ENCODE measurements around the gene HES5. TPM values are rescaled to one million over a fixed set of nuclear protein-coding genes. Genes with fewer than 3 reads are reported as not detected.

HES5 gene
- total RNA-seq, 1 donor from 2014 or later: 21.2 TPM

DNA sequence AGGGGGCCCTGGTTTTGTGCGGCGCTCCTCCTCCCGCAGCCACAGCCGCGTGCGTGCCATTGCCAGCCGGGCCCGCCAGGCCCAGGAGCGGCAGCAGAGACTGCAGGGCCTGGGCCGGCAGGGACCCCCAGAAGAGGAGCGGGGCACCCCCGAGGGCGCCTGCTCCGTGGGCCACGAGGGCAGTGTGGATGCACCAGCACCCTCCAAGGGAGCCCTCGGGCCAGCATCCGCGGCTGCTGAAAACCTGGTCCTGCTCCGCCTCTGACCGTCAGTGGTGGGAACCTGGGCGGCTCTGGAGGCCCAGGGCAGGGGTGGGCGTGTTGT lies 25.2 kb downstream of the HES5 start:
- no peak for TF ChIP-seq CTCF (IDR thresholded peaks at IDR 0.05; ENCODE audit: partially characterized antibody, unreplicated experiment)
- no peaks in the 10 kb centered on the region for H3K4me1 Mint-ChIP-seq (ENCODE audit: low read depth, unreplicated experiment)
- no peaks in the 10 kb centered on the region for H3K36me3 Mint-ChIP-seq (ENCODE audit: unreplicated experiment)
- H3K27me3 Mint-ChIP-seq (ENCODE audit: unreplicated experiment): peaks cover 3% of the 10 kb centered on the region
- no peak for DNase-seq
- no peak overlapping the region for H3K27ac Mint-ChIP-seq (ENCODE audit: unreplicated experiment)
- H3K4me3 Mint-ChIP-seq (ENCODE audit: unreplicated experiment): no peak overlapping the region
- H3K9me3 Mint-ChIP-seq (ENCODE audit: unreplicated experiment): peaks cover 2% of the 10 kb centered on the region

DNA sequence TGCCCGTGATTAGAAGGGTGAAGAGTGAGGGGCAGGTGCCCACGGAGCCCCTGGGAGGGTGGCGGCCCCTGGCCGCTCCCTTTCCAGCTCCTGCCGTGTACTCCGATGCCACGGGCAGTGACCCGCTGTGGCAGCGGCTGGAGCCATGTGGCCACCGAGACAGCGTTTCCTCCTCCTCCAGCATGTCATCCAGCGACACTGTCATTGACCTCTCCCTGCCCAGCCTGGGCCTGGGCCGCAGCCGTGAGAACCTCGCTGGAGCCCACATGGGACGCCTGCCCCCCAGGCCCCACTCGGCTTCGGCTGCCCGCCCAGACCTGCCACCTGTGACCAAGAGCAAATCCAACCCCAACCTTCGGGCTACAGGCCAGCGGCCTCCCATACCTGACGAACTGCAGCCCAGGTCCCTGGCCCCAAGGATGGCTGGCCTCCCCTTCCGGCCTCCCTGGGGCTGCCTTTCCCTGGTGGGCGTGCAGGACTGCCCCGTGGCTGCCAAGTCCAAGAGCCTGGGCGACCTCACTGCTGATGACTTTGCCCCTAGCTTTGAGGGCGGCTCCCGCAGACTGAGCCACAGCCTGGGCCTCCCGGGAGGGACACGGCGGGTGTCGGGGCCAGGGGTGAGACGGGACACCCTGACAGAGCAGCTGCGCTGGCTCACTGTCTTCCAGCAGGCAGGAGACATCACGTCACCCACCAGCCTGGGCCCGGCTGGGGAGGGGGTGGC lies 25.7 kb downstream of the HES5 start:
- no peaks in the 10 kb centered on the region for H3K4me1 Mint-ChIP-seq (ENCODE audit: low read depth, unreplicated experiment)
- H3K36me3 Mint-ChIP-seq (ENCODE audit: unreplicated experiment): no peaks in the 10 kb centered on the region
- no peak overlapping the region for H3K27ac Mint-ChIP-seq (ENCODE audit: unreplicated experiment)
- DNase-seq: no peak
- peaks cover 2% of the 10 kb centered on the region for H3K9me3 Mint-ChIP-seq (ENCODE audit: unreplicated experiment)
- H3K4me3 Mint-ChIP-seq (ENCODE audit: unreplicated experiment): no peak overlapping the region
- no peak for TF ChIP-seq CTCF (IDR thresholded peaks at IDR 0.05; ENCODE audit: partially characterized antibody, unreplicated experiment)
- peaks cover 3% of the 10 kb centered on the region for H3K27me3 Mint-ChIP-seq (ENCODE audit: unreplicated experiment)

- no peak for TF ChIP-seq CTCF (IDR thresholded peaks at IDR 0.05; ENCODE audit: partially characterized antibody, unreplicated experiment)
- Mint-ChIP-seq H3K4me1 (ENCODE audit: low read depth, unreplicated experiment) (no peaks in the 10 kb centered on the region), H3K27ac (ENCODE audit: unreplicated experiment) (no peak overlapping the region), H3K4me3 (ENCODE audit: unreplicated experiment) (no peak overlapping the region), H3K27me3 (ENCODE audit: unreplicated experiment) (peaks cover 3% of the 10 kb centered on the region), H3K9me3 (ENCODE audit: unreplicated experiment) (peaks cover 2% of the 10 kb centered on the region), H3K36me3 (ENCODE audit: unreplicated experiment) (no peaks in the 10 kb centered on the region)
- no peak for DNase-seq
Observed at GRCh38 chr1:2503554-2504224, 26.4 kb downstream of the HES5 start.

GRCh38 chr1:2502661-2503553 lies 27.2 kb downstream of the HES5 start:
- H3K27me3 Mint-ChIP-seq (ENCODE audit: unreplicated experiment): peaks cover 1% of the 10 kb centered on the region
- H3K4me3 Mint-ChIP-seq (ENCODE audit: unreplicated experiment): no peak overlapping the region
- no peak overlapping the region for H3K27ac Mint-ChIP-seq (ENCODE audit: unreplicated experiment)
- TF ChIP-seq CTCF (IDR thresholded peaks at IDR 0.05; ENCODE audit: partially characterized antibody, unreplicated experiment): no peak
- no peaks in the 10 kb centered on the region for H3K4me1 Mint-ChIP-seq (ENCODE audit: low read depth, unreplicated experiment)
- no peaks in the 10 kb centered on the region for H3K36me3 Mint-ChIP-seq (ENCODE audit: unreplicated experiment)
- no peak for DNase-seq
- peaks cover 2% of the 10 kb centered on the region for H3K9me3 Mint-ChIP-seq (ENCODE audit: unreplicated experiment)

Measured in glutamatergic neuron (in vitro differentiated cells).